ENCODE measurements around the gene KIF6.
"Not testable (repeated sequence)": the region's sequence is repeated elsewhere in the genome, so short reads cannot be mapped to it uniquely, and the experiment has no call there.

KIF6 gene

GRCh38 chr6:39484276-39484675 is 240.9 kb downstream of the KIF6 start:
- DNase-seq (ENCODE audit: low read depth): no peak
- no peak for TF ChIP-seq CTCF (IDR thresholded peaks at IDR 0.05; ENCODE audit: low read depth, low read length, missing control alignments)
- no peak overlapping the region for H3K4me3 ChIP-seq (ENCODE audit: low read depth, low read length)
- in situ Hi-C loops (cut with HindIII; ENCODE audit: low sequenced_read_pairs): no loop called here

GRCh38 chr6:39479819-39480218 is 245.4 kb downstream of the KIF6 start:
- H3K4me3 ChIP-seq (ENCODE audit: low read depth, low read length); DNase-seq (ENCODE audit: low read depth); in situ Hi-C loops (cut with HindIII; ENCODE audit: low sequenced_read_pairs): not testable (repeated sequence)

- TF ChIP-seq CTCF (IDR thresholded peaks at IDR 0.05; ENCODE audit: low read depth, low read length, missing control alignments): no peak
- no peak overlapping the region for H3K4me3 ChIP-seq (ENCODE audit: low read depth, low read length)
- in situ Hi-C loops (cut with HindIII; ENCODE audit: low sequenced_read_pairs): no loop called here
- DNase-seq (ENCODE audit: low read depth): no peak
Observed at GRCh38 chr6:39476670-39477069, 248.5 kb downstream of the KIF6 start.

GRCh38 chr6:39476151-39476550 is 249.1 kb downstream of the KIF6 start:
- in situ Hi-C loops (cut with HindIII; ENCODE audit: low sequenced_read_pairs): no loop called here
- TF ChIP-seq CTCF (IDR thresholded peaks at IDR 0.05; ENCODE audit: low read depth, low read length, missing control alignments): no peak
- H3K4me3 ChIP-seq (ENCODE audit: low read depth, low read length): no peak overlapping the region
- DNase-seq (ENCODE audit: low read depth): no peak

GRCh38 chr6:39471954-39472659 is 253.1 kb downstream of the KIF6 start:
- H3K4me3 ChIP-seq (ENCODE audit: low read depth, low read length): no peak overlapping the region
- no peak for TF ChIP-seq CTCF (IDR thresholded peaks at IDR 0.05; ENCODE audit: low read depth, low read length, missing control alignments)
- in situ Hi-C loops (cut with HindIII; ENCODE audit: low sequenced_read_pairs): no loop called here
- peak; percentile 9 for DNase-seq (ENCODE audit: low read depth)

- TF ChIP-seq CTCF (IDR thresholded peaks at IDR 0.05; ENCODE audit: low read depth, low read length, missing control alignments): no peak
- DNase-seq (ENCODE audit: low read depth): no peak
- no peak overlapping the region for H3K4me3 ChIP-seq (ENCODE audit: low read depth, low read length)
- in situ Hi-C loops (cut with HindIII; ENCODE audit: low sequenced_read_pairs): no loop called here
Observed at GRCh38 chr6:39470506-39470905, 254.7 kb downstream of the KIF6 start.

GRCh38 chr6:39468385-39468784 is 256.8 kb downstream of the KIF6 start:
- in situ Hi-C loops (cut with HindIII; ENCODE audit: low sequenced_read_pairs): no loop called here
- H3K4me3 ChIP-seq (ENCODE audit: low read depth, low read length): no peak overlapping the region
- DNase-seq (ENCODE audit: low read depth): no peak
- TF ChIP-seq CTCF (IDR thresholded peaks at IDR 0.05; ENCODE audit: low read depth, low read length, missing control alignments): no peak
